Right lobe of liver (tissue), 4 donors: ENCODE data around the gene TRIM58.

Experiments used
- CTCF ChIP-seq, 4 donors: fragments of 200-600 bp in 3 of 4; fragments of 450-650 bp in 1 of 4; IDR thresholded peaks; one replicate each; pipeline versions ENCODE4 v1.5.1 to v1.8.0; 2016 to 2022; ENCODE audit warnings: antibody characterized with exemption in 4 of 4, mild to moderate bottlenecking in 2 of 4
- POLR2A ChIP-seq: fragments of 450-650 bp; IDR thresholded peaks from one replicate; pipeline ENCODE4 v1.6.1; 2017; ENCODE audit warnings: antibody characterized with exemption, mild to moderate bottlenecking
- donor health status: DM: no; HTN: no; CAD: no.
- donor health status: DM: no; HTN: no; CAD: no.
- donor health status: DM: no; HTN: yes; CAD: no.

GRCh38 chr1:247905910-247906503, 49.0 kb downstream of the TRIM58 start:
- TF ChIP-seq CTCF (IDR thresholded peaks at IDR 0.05) (no peak), POLR2A (no peak)
